SHP77 treated with DMSO at 0.1 percent for 48 hours (cell line): ENCODE data around the gene ATP6AP1.
"Not testable (repeated sequence)": the region's sequence is repeated elsewhere in the genome, so short reads cannot be mapped to it uniquely, and the experiment has no call there.

Experiments used
- DNase-seq: peaks from one replicate; lab custom pipeline; 2025; lab: John Stamatoyannopoulos, UW

ATP6AP1 gene

DNA sequence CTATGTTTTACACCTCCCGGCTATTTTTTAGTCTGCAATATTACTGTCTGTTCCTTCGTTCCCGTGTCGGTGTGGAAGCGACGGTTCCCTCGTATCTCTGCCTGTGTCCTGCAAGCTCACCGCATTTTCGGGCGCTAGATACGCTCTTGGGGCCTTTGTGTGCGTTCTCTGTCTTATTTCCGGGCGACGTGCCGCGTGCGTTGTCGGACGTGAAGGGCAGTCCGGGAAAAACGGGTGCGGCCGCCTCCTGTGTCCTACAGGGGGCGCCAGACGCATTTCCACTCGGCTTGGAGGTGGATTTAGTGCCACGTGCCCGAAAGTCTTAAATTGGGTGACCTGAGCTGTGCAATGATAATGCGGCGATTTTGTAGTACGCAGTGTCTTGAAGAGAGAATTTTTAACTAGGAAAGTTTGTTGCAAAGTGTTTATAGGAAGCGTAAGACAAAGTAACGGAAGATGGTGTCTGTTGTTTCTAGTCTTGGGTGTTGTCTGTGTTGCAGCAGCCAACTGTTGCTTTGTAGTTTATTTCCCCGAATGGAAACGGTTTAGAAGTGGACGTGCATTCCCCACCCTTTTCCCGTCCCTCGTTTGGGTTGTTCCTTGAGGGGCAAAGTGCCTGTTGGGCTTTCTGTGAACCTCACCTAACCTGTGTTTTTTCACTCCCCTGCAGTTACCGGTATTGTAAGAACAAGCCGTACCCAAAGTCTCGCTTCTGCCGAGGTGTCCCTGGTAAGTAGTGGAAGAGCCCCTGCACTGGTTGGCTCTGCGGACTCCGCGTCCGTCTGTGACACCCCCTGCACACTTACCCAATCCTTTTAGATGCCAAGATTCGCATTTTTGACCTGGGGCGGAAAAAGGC lies 29.6 kb upstream of the ATP6AP1 start:
- no peak for DNase-seq

DNA sequence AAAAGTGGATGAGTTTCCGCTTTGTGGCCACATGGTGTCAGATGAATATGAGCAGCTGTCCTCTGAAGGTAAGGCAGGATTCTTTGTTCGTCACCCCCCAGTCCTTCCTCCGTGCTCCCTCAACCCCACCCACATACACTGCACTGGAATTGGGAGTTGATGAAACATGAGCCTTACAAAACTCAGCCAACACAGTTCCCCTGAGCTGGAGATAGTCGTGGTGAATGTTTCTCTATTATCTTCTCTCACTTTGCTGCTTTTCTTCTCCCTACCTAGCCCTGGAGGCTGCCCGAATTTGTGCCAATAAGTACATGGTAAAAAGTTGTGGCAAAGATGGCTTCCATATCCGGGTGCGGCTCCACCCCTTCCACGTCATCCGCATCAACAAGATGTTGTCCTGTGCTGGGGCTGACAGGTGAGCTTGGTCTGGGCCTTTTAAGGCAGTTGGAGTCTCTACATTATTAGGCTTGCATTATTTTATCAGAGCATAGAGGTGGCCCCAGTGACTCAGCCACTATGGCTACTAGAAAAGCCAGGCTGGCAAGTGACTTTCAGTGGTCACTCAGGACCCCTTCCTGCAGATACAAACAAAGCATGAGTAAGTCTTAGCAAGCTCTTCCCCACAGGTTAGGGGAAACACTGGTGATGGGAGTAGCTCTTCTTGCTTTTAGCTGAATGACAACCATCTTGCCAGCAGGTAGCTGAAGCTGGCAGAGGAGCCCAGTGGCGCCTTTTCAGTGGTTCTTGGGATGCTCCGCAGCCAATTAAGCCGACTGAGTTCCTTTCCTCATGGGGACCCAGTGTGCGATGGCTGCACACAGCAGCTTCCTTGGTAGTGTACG lies 28.7 kb upstream of the ATP6AP1 start:
- DNase-seq = no peak

DNA sequence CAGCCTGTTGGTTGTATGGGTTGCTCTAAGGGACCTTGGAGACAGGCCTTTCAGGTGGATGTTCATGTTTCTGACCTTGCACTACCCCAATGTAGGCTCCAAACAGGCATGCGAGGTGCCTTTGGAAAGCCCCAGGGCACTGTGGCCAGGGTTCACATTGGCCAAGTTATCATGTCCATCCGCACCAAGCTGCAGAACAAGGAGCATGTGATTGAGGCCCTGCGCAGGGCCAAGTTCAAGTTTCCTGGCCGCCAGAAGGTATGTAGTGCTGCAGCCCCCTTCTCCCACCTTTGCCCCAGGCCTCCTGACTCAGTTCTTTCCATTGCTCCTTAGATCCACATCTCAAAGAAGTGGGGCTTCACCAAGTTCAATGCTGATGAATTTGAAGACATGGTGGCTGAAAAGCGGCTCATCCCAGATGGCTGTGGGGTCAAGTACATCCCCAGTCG lies 28.1 kb upstream of the ATP6AP1 start:
- not testable (repeated sequence) for DNase-seq

DNA sequence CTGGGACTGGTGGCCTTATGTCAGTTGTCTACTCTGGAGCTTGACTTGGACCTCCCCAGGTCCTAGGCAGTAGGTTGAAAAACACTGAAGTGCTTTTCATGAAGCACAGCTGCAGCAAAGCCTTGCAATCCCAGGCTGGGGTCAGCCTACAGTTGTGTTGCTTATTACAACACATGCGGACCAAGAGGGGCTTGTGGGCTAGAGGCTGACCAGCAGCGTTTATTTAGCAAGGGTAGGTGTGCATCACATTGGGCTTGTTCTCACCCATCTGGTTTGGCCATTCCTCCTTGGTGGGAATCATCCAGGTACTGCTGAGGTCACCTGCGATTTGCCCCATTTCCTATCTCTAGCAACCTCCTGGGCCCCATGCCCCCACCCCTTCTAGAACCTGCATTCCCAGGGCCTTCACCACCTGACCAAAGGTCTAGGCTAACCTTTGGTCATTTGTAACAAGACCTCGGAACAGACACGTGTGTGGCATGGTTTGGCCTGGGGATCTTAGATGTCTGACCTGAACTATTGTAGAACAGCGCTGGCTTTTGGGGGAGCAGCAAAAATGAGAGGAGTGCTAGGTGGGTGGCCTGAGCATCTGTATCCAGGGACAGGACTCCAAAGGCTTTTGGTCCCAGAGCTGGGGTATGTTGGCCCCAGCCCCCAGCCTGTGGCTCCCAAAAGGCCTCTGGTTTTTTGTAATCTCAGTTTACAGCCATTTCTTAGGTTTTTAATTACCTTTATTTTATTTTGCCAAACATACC lies 27.3 kb upstream of the ATP6AP1 start:
- no peak for DNase-seq

DNA sequence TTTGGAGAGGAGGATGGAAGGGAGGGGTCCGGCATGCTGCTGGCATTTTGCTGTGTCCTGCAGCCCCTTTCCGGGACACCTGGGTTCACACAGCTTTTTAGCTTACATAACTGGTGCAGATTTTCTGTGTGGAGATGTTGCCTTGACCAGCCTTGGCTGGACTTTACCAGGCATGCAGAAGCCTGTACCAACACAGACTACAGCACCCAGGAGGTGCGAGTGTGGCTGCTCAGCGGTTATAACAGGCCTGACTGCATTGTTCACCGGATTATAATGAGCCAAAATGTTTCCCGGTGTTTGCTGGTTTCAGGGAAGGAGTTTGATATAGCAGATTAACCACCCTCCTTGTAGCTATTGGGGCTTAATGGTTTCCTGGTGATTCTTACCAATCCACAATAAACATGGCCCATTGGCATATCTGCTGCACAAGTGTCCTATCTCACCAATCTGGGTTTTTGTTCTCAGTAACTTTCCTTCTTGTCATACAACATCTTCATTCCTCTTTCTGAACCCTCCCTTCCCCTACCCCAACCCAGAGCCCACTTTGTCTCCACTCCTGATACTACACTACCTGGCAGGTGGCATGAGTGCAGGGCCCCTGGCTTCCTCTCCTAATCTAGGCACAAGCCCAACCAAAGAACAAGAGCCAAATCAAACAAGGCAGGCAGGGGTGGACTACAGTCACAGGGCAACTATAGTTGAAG lies 26.4 kb upstream of the ATP6AP1 start:
- DNase-seq = no peak

DNA sequence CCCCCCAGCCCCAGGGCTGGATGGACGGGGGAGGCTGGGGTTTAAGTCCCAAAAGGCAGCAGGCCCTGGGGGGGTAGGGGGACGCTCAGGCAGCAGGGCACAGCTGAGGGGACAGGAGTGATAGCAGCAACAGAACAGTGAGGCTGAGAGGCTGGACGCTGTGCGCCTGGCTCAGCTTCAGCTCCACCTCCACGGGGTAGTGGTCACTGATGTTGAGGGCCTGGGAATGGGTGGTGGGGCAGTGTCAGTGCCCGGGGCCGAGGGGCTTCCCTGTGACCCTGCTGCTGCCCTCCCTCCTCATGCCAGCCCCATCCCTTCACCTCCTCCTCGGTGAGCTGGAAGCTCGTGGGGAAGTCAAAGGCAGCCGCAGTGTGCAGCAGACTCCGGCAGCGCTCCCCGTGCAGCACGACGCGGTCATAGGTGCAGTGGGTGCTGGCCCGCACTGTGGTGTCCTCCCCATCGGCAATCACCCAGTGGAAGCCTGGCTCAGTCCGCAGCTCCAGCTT lies 25.8 kb upstream of the ATP6AP1 start:
- no peak for DNase-seq

DNA sequence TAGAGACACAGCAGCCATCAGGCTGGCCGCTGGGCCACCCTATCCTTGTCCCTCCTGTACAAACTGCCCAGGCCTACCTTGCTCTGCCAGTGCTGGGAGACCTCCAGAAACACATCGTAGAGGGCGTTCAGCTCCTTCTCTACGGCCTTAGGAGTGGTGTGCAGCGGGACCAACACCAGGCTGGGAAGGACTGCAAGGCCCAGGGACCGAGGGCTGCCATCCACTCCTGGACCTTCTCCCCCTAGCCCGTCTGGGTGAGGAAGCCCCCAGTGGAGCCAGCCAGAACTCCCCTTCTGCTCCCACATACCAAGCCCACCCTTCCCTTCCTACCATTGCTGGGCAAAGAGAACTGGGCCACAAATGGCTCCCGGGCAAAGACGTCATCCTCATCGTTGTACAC lies 25.3 kb upstream of the ATP6AP1 start:
- DNase-seq = no peak

DNA sequence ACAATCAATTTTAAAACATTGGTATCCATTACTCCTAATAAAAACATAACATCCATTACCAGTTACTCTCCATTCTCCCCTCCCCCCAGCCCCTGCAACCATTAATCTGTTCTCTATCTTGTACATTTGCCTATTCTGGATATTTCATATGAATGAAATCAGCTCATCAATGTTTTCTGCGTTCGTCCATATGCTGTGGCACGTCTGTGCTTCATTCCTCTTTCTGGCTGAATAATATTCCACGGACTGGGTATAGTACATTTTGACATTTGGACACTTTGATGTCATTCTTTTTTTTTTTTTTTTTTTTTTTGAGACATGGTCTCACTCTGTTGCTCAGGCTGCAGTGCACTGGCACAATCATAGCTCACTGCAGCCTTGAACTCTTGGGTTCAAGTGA lies 24.6 kb upstream of the ATP6AP1 start:
- DNase-seq = no peak

DNA sequence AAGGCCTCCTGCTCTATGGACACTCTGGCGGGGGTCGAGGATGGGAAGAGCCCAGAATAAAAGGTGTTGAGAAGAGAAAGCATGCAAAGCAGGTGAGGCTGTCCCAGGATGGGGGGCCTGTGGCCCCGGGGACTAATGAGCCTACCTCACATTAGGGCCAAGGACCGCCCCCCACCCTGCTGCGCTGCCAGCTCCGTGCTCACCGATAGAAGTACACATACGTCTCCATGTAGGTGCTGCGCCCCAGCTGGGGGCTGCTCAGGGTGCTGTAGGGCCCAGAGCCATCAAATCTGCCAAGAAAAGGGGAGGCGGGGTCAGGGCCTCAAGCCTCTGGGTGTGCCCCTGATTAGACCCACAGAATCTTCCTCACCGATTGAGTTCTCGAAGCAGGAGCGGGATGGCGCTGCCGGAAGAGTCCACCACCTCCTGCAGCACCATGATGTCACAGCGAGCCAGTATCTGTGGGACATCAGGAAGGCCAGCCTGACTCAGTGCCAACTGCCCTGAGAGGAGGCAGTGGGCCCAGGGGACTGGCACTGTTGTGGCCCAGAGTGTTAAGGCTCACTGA lies 23.8 kb upstream of the ATP6AP1 start:
- DNase-seq = no peak

DNA sequence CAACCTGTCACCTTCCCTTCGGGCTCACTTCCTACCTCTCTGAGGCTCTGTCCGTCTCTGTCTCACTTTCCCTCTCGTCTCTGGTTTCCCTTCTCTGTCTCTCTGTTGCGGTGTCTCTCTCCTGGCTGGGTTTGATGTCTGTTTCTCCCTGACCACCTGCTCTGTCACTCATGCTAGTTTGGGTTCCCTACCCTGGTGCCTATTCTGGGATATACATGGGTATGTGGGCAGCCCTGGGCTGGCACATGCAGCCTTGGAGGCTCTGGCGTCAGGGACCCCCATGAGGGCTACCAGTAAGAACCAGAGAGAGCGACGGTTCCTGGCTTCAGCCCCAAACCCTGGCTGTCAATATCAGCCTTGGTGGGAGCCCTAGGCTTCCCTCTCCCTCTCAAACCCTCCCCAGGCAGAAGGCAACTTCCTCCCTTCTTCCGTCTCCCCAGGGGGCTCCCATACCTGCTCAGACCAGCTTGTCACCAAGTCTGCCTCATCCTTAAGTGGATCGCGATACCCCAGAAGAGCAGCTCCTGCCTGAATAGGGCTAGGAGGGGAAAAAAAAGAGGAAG lies 19.7 kb upstream of the ATP6AP1 start:
- DNase-seq = no peak

DNA sequence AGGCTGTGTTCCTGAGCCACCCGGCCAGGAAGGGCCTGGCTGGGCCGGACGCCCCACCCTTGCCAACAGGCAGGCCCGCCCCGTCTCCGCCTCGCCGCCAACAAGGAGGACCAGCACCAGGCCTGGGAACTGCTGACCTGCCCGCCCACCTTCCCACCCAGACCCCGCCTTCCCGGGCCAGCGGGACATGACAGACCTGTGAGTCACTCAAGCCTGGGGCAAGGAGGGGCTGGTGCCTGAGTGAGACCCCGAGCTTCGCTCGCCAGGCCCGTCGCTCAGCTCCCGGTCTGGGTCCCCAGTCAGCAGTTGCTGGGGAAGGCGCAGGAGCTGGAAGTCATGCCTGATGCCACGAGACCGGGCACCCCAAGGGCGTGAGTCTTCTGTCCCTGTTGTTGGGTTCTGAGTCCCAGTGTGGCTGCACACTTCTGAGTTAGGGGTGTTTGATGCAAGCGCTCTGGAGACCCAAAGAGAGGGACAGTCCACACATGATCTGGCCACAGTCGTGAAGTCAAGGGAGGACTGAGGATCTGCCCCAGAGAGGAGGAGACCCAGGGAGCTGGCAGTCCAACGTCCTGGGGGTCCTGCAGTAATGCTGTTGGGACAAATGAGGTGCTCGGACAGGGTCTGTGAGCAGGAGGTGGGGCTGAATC lies 19.1 kb upstream of the ATP6AP1 start, which contains the start of gene DNASE1L1:
Gene DNASE1L1, minus strand, starts transcription at position 33 of the 650 bp plus-strand sequence. CDS start 3,686 bp downstream, outside the sequence.
- DNase-seq = no peak

DNA sequence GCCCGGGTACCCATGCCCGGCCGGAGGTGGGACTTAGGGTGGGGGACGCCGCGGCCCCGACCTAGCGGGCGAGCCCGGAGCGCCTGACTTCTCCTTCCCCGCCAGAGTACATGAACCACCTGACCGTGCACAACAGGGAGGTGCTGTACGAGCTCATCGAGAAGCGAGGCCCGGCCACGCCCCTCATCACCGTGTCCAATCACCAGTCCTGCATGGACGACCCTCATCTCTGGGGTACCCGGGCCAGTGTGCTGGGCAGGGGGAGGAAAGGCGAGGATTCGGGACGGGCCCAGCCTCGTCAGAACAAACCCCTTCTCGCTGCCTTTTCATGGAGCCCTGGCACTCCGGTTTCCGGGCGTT lies 16.5 kb upstream of the ATP6AP1 start:
- DNase-seq = no peak

DNA sequence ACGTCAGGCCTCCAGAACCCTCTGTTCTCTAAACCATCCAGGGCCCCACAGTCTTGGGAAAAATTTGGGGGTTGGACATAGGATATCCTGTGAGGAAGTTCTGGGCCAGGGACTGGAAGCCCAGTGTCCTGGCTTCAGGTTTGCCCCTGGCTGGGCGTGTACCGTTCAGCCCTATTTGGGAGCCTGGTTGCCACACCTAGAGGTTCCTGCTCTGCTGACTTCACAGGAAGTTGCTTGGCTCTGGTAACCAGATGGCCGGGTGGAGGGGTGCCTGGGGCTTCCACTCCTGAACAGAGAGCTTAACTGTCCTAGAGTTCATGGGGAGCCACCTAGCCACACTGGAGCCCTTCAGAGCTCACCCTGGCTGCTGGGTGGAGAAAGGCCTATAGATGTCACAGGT lies 16.0 kb upstream of the ATP6AP1 start:
- no peak for DNase-seq

DNA sequence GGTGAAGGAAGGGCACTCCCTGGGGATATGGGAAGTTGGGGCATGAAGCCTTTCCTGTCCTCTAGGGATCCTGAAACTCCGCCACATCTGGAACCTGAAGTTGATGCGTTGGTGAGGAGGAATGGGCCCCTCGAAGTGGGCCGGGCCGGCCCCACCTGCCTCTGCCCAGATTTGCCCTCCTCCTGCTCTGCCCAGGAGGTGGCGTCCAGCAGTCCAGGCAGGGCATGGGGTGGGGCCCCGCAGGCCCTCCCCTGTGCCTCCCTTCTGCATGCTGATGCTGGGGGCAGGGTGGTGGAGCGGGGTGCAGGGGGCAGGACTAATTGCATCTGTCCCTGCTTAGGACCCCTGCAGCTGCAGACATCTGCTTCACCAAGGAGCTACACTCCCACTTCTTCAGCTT lies 15.3 kb upstream of the ATP6AP1 start:
- DNase-seq = no peak

DNA sequence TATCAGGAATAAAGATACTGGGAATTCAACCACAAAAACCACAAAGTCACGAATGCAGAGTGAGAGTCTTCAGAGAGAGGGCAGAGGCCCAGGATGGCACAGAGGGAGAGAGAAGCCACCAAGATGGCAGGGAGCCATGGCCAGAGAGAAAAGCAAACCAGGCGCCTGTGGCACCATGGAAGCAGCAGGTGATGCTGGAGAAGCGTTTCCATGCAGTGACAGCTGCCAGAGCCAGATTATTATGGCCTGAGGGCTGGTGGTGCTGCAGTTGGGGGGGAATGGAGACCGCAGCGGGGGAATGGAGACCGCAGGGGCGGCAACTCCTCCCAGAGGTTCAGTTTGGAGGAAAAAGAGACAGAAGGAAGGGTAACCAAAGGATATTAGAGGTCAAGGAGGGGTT lies 11.3 kb upstream of the ATP6AP1 start:
- no peak for DNase-seq

DNA sequence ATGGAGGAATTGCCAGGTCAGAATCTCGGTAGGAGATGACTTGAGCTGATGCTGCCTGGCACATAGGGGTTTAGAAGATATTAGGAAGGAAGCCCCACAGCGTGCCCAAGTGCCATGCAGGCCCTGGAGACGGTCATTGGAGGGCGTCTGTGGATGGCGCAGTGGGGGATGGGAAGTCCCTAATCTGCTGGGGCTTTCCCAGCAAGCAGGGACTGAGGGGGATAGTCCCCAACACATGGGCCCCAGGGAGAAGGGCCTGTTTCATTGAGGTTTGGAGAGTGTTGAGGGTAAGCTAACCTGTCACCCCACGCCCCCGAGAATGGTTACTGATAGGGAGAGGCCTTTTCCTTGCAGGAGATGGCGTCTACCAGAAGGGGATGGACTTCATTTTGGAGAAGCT lies 9.3 kb upstream of the ATP6AP1 start:
- no peak for DNase-seq

DNA sequence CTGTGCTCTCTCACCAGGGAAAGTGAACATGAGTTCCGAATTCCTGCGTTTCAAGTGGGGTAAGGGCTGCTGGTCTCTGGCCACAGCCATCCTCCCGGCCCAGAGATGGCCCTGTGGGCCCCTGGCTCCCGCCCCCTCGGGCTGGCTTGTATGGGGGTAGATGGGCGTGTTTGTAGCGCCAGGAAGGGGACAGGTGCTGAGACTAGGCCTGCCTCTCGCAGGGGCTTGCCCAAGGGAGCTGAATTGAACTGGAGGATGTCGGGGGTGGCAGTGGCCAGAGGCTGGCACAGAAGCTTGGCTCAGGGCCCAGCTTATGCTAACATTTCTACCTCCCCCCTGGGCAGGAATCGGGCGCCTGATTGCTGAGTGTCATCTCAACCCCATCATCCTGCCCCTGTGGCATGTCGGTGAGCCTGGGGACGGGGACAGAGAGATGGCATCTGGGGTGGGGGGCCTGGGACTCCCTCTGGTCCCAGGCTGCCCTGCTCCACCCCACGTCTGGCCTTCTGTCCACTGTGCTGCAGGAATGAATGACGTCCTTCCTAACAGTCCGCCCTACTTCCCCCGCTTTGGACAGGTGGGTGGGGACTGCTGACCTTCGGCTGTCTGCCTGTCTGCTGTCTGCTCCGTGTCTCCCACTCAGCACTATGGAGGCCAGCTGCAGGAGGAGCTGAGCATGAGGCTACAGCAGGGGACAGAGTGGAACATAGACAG lies 8.6 kb upstream of the ATP6AP1 start:
- DNase-seq = peak; percentile 60

DNA sequence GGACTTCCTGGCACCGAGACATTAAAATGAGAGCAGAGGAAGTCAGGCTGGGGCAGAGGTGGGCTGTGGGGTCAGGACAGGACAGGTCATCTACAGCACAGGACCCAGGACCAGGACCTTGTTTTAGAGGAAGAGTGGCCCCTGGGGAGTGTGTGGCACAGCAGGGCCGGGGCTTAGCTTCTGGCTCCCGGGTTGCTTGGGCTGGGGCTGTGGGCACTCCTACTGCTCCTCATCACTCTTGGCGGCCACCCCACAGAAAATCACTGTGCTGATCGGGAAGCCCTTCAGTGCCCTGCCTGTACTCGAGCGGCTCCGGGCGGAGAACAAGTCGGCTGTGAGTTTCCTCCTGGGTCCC lies 8.1 kb upstream of the ATP6AP1 start:
- no peak for DNase-seq

DNA sequence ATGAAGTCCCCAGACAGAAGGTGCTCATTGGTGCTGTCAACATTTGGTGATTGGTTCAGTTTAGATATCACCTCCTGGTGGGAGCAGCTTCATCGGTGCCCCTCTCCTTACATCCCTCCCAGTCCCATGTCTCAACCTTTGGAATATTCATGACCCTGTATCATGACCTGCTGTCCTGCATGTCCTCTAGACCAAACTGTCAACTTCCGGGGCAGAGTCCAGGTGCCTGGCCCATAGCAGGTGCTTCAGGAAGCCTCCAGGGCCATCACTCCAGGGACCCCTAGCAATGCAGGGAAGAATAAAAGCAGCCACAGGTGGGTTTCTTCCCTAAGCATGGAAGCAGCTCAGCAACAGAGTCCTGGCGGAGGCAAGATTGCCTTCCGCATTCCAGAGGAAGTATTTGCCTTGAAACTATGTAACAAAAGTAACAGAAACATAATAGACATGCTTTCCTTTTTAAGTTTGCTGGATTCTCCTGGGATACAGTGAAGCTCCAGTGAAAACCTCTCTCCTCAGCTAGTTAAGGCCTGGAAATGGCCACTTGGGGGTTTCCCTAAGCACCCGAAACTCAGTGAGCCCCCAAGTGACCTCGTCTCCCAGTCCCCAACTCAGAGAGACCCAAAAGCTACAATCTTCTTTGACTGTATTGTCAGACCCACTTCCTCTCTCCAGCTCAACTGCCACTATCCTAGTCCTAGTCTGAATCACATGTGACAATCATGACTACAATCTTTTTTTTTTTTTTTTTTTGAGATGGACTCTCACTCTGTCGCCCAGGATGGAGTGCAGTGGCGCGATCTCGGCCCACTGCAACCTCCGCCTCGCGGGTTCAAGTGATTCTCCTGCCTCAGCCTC lies 1.3 kb upstream of the ATP6AP1 start:
- DNase-seq = no peak
